Measurements from ENCODE around the gene NLGN2. TPM values are rescaled to one million over a fixed set of nuclear protein-coding genes. Genes with fewer than 3 reads are reported as not detected.

The NLGN2 gene
- total RNA-seq, 2 donors from 2014 or later, result 4.5 to 21.7 TPM

GRCh38 chr17:7415784-7416183 is 8.1 kb downstream of the NLGN2 start:
- Mint-ChIP-seq H3K36me3 (ENCODE audit: low read depth) (no peaks in the 10 kb centered on the region), H3K27me3 (no peaks in the 10 kb centered on the region), H3K4me1 (peaks cover 5% of the 10 kb centered on the region), H3K4me3 (no peak overlapping the region), H3K27ac (no peak overlapping the region), H3K9me3 (no peaks in the 10 kb centered on the region)
- ATAC-seq (replicated peaks), result no peak

GRCh38 chr17:7416323-7416722 is 8.7 kb downstream of the NLGN2 start:
- H3K9me3 Mint-ChIP-seq, result no peaks in the 10 kb centered on the region
- H3K4me1 Mint-ChIP-seq, result peaks cover 5% of the 10 kb centered on the region
- no peak for ATAC-seq (replicated peaks)
- peak overlapping the region; percentile 13 for H3K27ac Mint-ChIP-seq
- H3K27me3 Mint-ChIP-seq, result no peaks in the 10 kb centered on the region
- H3K36me3 Mint-ChIP-seq (ENCODE audit: low read depth), result no peaks in the 10 kb centered on the region
- no peak overlapping the region for H3K4me3 Mint-ChIP-seq

- no peak for ATAC-seq (replicated peaks)
- Mint-ChIP-seq H3K27me3 (no peaks in the 10 kb centered on the region), H3K27ac (no peak overlapping the region), H3K4me3 (no peak overlapping the region), H3K9me3 (no peaks in the 10 kb centered on the region), H3K36me3 (ENCODE audit: low read depth) (no peaks in the 10 kb centered on the region), H3K4me1 (peaks cover 5% of the 10 kb centered on the region)
These were observed 9.5 kb downstream of the NLGN2 start for GRCh38 chr17:7417056-7417655.

GRCh38 chr17:7418472-7419152 is 11.0 kb downstream of the NLGN2 start:
- no peaks in the 10 kb centered on the region for H3K36me3 Mint-ChIP-seq (ENCODE audit: low read depth)
- no peaks in the 10 kb centered on the region for H3K9me3 Mint-ChIP-seq
- no peak overlapping the region for H3K27ac Mint-ChIP-seq
- no peak overlapping the region for H3K4me3 Mint-ChIP-seq
- H3K27me3 Mint-ChIP-seq, result no peaks in the 10 kb centered on the region
- ATAC-seq (replicated peaks), result no peak
- H3K4me1 Mint-ChIP-seq, result no peaks in the 10 kb centered on the region

- Mint-ChIP-seq H3K27ac (peak within 1 kb of the TSS; percentile 39), H3K4me3 (no peak within 1 kb of the TSS), H3K36me3 (ENCODE audit: low read depth) (no peaks in the 10 kb centered on the region)
These were observed 12.4 kb downstream of the NLGN2 start, which contains the start of gene SPEM1 for GRCh38 chr17:7419819-7420610. Gene SPEM1, plus strand, starts transcription at chr17:7420324. Its CDS starts 61 bp downstream, at chr17:7420385.

GRCh38 chr17:7421186-7421585 is 13.5 kb downstream of the NLGN2 start:
- Mint-ChIP-seq H3K9me3 (no peaks in the 10 kb centered on the region), H3K27ac (no peak overlapping the region)
- ATAC-seq (replicated peaks), result no peak

More at GRCh38 chr17:7419819-7420610, 12.4 kb downstream of the NLGN2 start, which contains the start of gene SPEM1:
- Mint-ChIP-seq H3K9me3 (no peaks in the 10 kb centered on the region), H3K27me3 (no peaks in the 10 kb centered on the region), H3K4me1 (no peaks in the 10 kb centered on the region)
- no peak for ATAC-seq (replicated peaks)

GRCh38 chr17:7423679-7424078 is 16.0 kb downstream of the NLGN2 start:
- no peaks in the 10 kb centered on the region for H3K27me3 Mint-ChIP-seq

More at GRCh38 chr17:7421186-7421585, 13.5 kb downstream of the NLGN2 start:
- Mint-ChIP-seq H3K27me3 (no peaks in the 10 kb centered on the region), H3K36me3 (ENCODE audit: low read depth) (no peaks in the 10 kb centered on the region), H3K4me3 (no peak overlapping the region), H3K4me1 (no peaks in the 10 kb centered on the region)

GRCh38 chr17:7425316-7425715 is 17.7 kb downstream of the NLGN2 start, which contains the start of gene SPEM2:
Gene SPEM2, plus strand, starts transcription at chr17:7425616. Its CDS starts 73 bp downstream, at chr17:7425689.
- H3K4me3 Mint-ChIP-seq, result no peak within 1 kb of the TSS
- H3K9me3 Mint-ChIP-seq, result no peaks in the 10 kb centered on the region
- ATAC-seq (replicated peaks), result no peak
- no peaks in the 10 kb centered on the region for H3K4me1 Mint-ChIP-seq
- no peaks in the 10 kb centered on the region for H3K27me3 Mint-ChIP-seq
- H3K27ac Mint-ChIP-seq, result no peak within 1 kb of the TSS
- no peaks in the 10 kb centered on the region for H3K36me3 Mint-ChIP-seq (ENCODE audit: low read depth)

More at GRCh38 chr17:7423679-7424078, 16.0 kb downstream of the NLGN2 start:
- no peak for ATAC-seq (replicated peaks)
- H3K36me3 Mint-ChIP-seq (ENCODE audit: low read depth), result no peaks in the 10 kb centered on the region
- no peak overlapping the region for H3K27ac Mint-ChIP-seq
- H3K4me3 Mint-ChIP-seq, result no peak overlapping the region
- no peaks in the 10 kb centered on the region for H3K4me1 Mint-ChIP-seq
- no peaks in the 10 kb centered on the region for H3K9me3 Mint-ChIP-seq

DNA sequence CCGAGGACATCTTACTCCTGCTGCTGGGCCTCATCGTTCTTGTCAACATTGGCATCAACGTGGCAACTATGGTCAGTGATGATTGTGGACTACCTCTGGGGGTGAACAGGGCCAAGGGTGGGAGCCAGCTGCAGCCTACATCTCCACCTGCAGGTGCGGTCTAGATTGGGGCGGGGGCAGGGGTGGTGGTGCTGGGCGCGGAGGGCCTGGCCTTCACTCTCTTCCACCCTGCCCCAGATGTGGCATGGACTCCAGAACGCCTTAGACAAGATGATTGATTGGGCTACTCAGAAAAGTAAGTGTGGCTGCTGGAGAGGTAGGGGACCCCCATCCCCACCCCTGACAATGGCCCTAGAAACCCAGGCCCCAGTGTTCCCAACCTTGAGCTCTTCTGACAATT is 18.1 kb downstream of the NLGN2 start:
- Mint-ChIP-seq H3K27ac (no peak overlapping the region), H3K9me3 (no peaks in the 10 kb centered on the region), H3K4me3 (no peak overlapping the region), H3K36me3 (ENCODE audit: low read depth) (no peaks in the 10 kb centered on the region), H3K27me3 (no peaks in the 10 kb centered on the region), H3K4me1 (no peaks in the 10 kb centered on the region)
- no peak for ATAC-seq (replicated peaks)

DNA sequence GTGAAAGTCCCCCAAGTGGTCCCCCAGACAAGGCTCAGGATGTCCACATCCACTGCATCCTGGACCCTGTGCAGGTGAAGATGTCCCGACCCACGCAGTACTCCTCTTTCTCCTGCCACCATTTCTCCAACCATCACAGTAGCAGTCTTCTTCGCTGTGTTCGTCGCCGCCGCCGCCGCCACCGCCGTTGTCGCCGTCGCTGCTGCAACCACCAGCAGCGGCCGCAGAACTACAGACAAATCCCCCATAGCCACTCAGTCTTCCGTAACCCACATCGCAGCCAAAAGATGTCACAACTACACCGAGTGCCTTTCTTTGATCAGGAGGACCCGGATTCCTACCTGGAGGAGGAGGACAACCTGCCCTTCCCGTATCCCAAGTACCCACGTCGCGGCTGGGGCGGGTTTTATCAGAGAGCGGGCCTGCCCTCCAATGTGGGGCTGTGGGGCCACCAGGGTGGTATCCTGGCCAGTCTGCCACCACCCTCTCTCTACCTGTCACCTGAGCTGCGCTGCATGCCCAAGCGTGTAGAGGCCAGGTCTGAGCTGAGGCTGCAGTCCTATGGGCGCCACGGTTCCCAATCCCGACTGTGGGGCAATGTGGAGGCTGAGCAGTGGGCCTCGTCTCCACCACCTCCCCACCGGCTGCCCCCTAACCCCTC is 18.7 kb downstream of the NLGN2 start:
- no peaks in the 10 kb centered on the region for H3K9me3 Mint-ChIP-seq
- H3K4me1 Mint-ChIP-seq, result no peaks in the 10 kb centered on the region
- no peak for ATAC-seq (replicated peaks)
- no peaks in the 10 kb centered on the region for H3K27me3 Mint-ChIP-seq
- no peak overlapping the region for H3K27ac Mint-ChIP-seq
- H3K36me3 Mint-ChIP-seq (ENCODE audit: low read depth), result no peaks in the 10 kb centered on the region
- no peak overlapping the region for H3K4me3 Mint-ChIP-seq

- Mint-ChIP-seq H3K36me3 (ENCODE audit: low read depth) (no peaks in the 10 kb centered on the region), H3K27me3 (no peaks in the 10 kb centered on the region), H3K4me3 (no peak overlapping the region), H3K9me3 (no peaks in the 10 kb centered on the region), H3K4me1 (no peaks in the 10 kb centered on the region), H3K27ac (no peak overlapping the region)
- no peak for ATAC-seq (replicated peaks)
These were observed 19.3 kb downstream of the NLGN2 start for GRCh38 chr17:7426896-7427489.

GRCh38 chr17:7427549-7427948 is 19.9 kb downstream of the NLGN2 start:
- Mint-ChIP-seq H3K9me3 (no peaks in the 10 kb centered on the region), H3K4me3 (no peak overlapping the region), H3K36me3 (ENCODE audit: low read depth) (no peaks in the 10 kb centered on the region), H3K27me3 (no peaks in the 10 kb centered on the region), H3K4me1 (no peaks in the 10 kb centered on the region), H3K27ac (no peak overlapping the region)
- ATAC-seq (replicated peaks), result no peak

DNA sequence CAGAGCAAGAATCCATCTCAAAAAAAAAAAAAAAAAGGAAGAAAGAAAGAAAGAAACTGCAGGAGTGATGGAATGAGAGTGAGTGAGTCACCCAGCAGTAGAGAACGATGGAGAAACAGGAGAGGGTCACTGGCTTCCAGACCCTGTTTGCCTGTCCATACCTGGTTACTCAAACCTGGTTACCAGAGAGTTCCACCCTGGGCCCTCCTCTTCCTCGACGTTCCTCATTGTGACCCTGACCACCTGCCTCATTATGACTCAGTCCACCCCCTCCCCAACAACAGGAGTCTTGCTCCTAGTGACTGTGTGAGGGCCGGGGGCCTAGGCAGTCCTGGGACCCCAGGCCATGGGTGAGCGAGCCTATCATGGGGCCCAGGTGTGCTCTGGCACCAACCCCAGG is 20.9 kb downstream of the NLGN2 start, which contains the start of gene SPEM3:
TSS of gene SPEM3 (plus strand) at position 301 of the 400 bp plus-strand sequence. CDS start at position 347, 46 bp downstream.
- Mint-ChIP-seq H3K4me1 (no peaks in the 10 kb centered on the region), H3K36me3 (ENCODE audit: low read depth) (no peaks in the 10 kb centered on the region), H3K27me3 (no peaks in the 10 kb centered on the region), H3K4me3 (no peak within 1 kb of the TSS), H3K27ac (no peak within 1 kb of the TSS), H3K9me3 (no peaks in the 10 kb centered on the region)
- no peak for ATAC-seq (replicated peaks)

DNA sequence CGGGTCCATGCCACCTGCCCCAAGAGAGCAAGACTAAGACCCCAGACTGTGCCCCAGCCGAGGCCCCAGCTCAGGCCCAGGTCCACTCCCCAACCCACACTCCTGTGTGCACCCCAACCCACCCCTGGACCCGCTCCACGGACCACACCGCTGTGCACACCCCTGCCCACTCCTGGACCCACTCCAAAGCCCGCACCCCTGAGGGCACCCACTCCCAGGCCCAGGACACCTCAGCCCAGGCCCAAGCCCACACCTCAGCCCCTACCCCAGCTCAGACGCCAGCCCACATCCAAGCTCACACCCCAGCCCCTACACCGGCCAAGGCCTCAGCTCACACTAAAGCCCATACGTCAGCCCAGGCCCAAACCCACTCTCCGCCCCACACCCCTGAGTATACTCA is 22.1 kb downstream of the NLGN2 start:
- no peaks in the 10 kb centered on the region for H3K9me3 Mint-ChIP-seq
- no peak overlapping the region for H3K27ac Mint-ChIP-seq
- no peak for ATAC-seq (replicated peaks)
- no peaks in the 10 kb centered on the region for H3K4me1 Mint-ChIP-seq
- no peaks in the 10 kb centered on the region for H3K36me3 Mint-ChIP-seq (ENCODE audit: low read depth)
- H3K4me3 Mint-ChIP-seq, result no peak overlapping the region
- no peaks in the 10 kb centered on the region for H3K27me3 Mint-ChIP-seq
